Activated CD4-positive, alpha-beta T cell treated with anti-CD3 and anti-CD28 coated beads, Interleukin-2, amount 50 U/mL, for 48 hours (primary cell): ENCODE measurements around the gene ISL1.

Source experiments
- DNase-seq, 2 experiments: peaks; one replicate each; pipeline ENCODE4 v3.0.0-alpha.2; 2020

Gene ISL1

GRCh38 chr5:51387884-51388275, 4.6 kb downstream of the ISL1 start:
- DNase-seq, result no peak

- DNase-seq, result no peak
These were observed 5.4 kb downstream of the ISL1 start for GRCh38 chr5:51388488-51389287.

GRCh38 chr5:51389288-51389576, 6.0 kb downstream of the ISL1 start:
- no peak for DNase-seq

- DNase-seq, result no peak
These were observed 6.6 kb downstream of the ISL1 start for GRCh38 chr5:51389577-51390463.

- DNase-seq, result no peak
These were observed 7.9 kb downstream of the ISL1 start for GRCh38 chr5:51391175-51391574.

- no peak for DNase-seq
These were observed 9.5 kb downstream of the ISL1 start for GRCh38 chr5:51392689-51393199.

- no peak for DNase-seq
These were observed 11.4 kb downstream of the ISL1 start for GRCh38 chr5:51394609-51395008.

- no peak for DNase-seq
These were observed 12.0 kb downstream of the ISL1 start for GRCh38 chr5:51395245-51395644.

- no peak for DNase-seq
These were observed 12.6 kb downstream of the ISL1 start for GRCh38 chr5:51395666-51396356.

GRCh38 chr5:51396797-51397196, 13.5 kb downstream of the ISL1 start:
- no peak for DNase-seq

- no peak for DNase-seq
These were observed 14.7 kb downstream of the ISL1 start for GRCh38 chr5:51397996-51398395.

- no peak for DNase-seq
These were observed 15.8 kb downstream of the ISL1 start for GRCh38 chr5:51398875-51399642.

- DNase-seq, result no peak
These were observed 16.4 kb downstream of the ISL1 start for GRCh38 chr5:51399643-51400006.

- DNase-seq, result no peak
These were observed 21.0 kb downstream of the ISL1 start for GRCh38 chr5:51404255-51404654.

- no peak for DNase-seq
These were observed 28.7 kb downstream of the ISL1 start for GRCh38 chr5:51411921-51412325.

GRCh38 chr5:51414516-51414915, 31.3 kb downstream of the ISL1 start:
- no peak for DNase-seq

- DNase-seq, result no peak
These were observed 32.9 kb downstream of the ISL1 start for GRCh38 chr5:51416149-51416548.

- no peak for DNase-seq
These were observed 49.9 kb downstream of the ISL1 start for GRCh38 chr5:51433052-51433710.

GRCh38 chr5:51439232-51439631, 56.0 kb downstream of the ISL1 start:
- DNase-seq, result no peak
